ENCODE results near the gene SIGLEC11.
A peak's percentile ranks its signal among the peaks of the same experiment; 100 is the strongest.

Gene SIGLEC11

DNA sequence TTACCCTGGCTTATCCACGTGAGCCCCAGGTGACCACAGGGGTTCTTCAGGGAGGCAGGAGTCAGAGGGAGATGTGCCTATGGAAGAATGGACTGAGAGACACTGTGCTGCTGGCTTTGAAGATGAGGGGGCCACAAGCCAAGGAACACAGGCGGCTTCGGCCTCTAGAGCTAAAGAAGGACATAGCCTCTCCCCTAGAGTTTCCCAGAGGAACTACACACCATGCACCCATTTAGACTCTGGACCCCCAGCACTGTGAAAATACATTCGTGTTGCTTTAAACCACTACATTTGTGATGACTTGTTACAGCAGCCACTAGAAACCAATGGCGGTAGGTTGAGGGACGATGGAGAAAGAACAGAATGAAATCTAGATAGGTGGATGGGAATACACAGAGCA lies 45.7 kb downstream of the SIGLEC11 start:
- in situ Hi-C loops (cut with MboI; ENCODE audit: low pct_unique_long_range_greater_than_20kb, low sequenced_read_pairs) = no loop called here
- no peak for DNase-seq

DNA sequence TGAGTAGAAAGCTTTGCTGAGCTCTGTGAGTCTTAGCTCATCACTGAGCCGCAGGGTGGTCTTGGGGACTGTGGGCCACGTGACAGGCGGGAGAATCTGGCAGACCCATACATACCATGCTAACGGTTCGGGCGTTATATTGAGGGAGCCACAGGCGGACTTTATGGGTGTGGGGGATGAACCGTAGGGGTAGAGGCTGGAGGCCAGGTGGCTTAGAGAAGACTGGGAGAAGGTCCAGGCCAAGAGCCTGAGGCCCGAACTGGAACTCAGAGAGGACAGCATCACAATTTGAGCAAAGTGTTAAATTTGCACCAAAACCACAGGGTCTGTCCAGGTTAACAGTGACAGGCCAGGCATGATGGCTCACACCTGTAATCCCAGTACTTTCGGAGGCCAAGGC lies 47.3 kb downstream of the SIGLEC11 start:
- in situ Hi-C loops (cut with MboI; ENCODE audit: low pct_unique_long_range_greater_than_20kb, low sequenced_read_pairs) = no loop called here
- DNase-seq = no peak

DNA sequence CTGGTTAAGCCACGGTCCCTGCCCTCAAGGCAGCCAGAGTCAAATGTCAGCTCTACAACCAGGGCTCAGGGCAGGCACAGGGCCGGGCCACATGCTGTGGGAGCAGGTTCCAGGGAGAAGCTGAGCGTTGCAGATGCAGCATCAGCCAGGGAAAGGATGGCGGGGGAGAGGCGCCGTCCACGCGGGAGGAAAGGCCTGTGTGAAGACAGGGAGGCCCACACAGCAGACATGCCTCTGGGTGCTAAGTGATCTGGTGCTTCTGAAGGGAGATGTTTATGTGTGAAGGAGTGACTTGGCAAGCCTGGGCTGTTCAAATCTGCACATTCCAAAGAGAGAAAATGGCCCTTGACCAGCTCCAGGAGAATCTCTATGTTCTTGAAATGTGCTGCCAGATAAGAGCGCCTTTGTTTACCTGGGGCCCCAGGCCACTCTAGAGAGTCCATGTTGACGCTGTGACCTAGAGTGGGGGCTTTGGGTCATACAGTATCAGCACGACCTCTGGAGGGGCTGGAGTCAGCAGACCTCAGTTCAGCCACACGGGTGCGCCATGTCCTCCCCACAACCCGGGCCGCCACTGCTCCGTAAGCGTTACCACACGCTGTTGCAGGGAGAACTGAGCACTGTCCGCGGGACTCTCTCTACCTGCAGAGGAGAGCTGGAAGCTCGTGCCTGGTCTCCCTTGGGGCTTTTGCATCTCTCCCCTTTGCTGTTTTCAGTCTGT lies 47.8 kb downstream of the SIGLEC11 start:
- in situ Hi-C loops (cut with MboI; ENCODE audit: low pct_unique_long_range_greater_than_20kb, low sequenced_read_pairs) = no loop called here
- no peak for DNase-seq

DNA sequence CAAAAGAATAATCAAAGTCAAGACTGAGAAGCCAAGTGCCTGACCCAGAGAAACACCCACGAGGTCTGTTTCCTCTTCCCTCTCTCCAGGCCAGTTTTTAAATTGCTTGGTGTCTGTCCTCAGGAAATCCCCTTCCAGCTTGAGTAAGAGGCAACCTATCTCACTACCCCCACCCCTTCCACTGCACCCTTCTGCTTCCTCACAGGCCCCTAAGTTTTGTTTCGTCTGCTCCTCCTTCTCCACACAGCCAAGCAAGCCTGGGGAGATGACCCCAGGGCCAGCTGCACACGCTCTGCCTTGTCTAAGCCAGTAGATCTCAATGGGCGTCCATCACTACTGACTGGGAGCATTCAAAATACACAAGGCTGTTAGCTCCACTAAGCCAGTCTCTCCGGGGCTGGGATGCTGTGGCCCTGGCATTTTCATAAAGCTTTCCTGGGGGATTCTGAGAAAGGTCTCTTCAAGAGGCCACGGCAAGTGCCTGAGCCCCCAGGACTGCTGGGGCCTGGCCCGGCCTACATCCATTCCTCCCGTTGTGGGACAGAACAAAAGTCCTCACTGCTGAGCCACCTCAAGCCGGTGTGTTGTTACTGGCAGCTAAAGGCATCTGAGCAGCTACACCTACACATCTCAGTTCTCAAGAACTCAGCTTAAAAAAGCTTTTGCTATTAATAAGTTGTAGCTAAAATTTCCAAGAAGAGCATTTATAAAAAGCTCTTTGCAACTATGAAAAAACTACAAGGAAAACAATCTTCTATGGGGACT lies 49.4 kb downstream of the SIGLEC11 start:
- DNase-seq = peak; percentile 55
- in situ Hi-C loops (cut with MboI; ENCODE audit: low pct_unique_long_range_greater_than_20kb, low sequenced_read_pairs) = no loop called here

DNA sequence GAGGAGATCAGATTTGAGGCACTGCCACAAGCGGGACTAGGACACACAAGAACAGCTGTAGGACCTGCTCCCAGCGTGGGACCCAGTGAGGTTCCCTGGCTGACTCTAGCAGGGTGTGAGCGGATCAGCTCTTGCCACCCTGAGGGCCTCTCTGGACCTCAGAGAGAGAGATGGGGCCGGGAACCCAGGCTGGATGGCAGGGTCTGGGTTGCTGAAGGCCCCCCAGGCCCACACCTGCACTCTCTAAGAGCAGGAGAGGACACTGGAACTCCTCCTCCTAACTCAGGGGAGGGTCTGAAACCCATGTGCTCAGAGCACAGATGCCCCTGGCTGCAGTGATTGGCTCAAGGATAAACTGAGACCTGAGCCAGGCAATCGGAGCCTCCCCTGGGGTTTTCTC lies 50.8 kb downstream of the SIGLEC11 start:
- DNase-seq = no peak
- in situ Hi-C loops (cut with MboI; ENCODE audit: low pct_unique_long_range_greater_than_20kb, low sequenced_read_pairs) = no loop called here

DNA sequence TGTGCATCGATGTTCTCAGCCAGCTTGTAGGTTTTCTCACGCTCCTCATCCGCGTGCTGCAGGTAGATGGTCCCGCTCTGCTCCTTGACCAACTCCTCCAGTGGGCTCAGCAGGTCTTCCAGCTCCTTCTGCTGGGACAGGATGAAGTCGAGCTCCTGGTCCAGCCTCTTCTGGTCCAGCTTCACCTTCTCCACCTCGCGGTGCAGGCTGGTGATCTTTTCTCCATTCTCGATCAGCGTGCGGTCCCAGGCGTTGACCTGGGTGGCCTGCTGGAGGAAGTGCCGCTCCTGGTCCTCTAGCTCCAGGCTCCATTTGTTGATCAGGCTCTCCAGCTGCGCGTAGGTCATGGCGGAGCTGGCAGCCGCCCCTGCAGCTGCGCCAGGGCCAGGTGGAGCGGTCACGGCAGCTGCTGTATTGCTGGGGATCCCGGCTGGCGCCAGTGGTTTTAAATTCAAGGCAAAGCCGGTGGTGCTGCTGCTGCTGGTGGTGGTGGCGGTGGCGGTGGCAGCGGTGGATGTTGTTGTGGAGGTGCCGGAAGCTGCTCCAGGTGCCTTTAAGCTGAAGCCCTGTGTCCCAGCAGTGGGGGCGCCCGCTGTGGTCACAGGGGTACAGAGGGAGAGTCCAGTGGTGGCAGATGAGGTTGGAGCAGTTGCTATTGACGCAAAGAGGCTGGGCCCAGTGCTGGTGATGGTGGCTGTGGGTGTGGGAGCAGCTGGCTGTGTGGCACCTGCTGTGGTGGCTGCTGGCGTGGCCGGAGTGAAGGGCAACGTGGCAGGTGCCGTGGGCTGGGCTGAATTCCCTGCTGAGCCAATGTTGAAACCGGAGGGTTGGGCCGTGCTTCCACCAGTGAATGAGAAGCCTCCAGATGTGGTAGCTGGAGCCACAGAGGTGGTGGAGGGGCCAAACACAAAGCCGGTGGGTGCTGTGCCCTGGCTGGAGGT lies 52.2 kb downstream of the SIGLEC11 start:
- DNase-seq = no peak
- in situ Hi-C loops (cut with MboI; ENCODE audit: low pct_unique_long_range_greater_than_20kb, low sequenced_read_pairs) = no loop called here

DNA sequence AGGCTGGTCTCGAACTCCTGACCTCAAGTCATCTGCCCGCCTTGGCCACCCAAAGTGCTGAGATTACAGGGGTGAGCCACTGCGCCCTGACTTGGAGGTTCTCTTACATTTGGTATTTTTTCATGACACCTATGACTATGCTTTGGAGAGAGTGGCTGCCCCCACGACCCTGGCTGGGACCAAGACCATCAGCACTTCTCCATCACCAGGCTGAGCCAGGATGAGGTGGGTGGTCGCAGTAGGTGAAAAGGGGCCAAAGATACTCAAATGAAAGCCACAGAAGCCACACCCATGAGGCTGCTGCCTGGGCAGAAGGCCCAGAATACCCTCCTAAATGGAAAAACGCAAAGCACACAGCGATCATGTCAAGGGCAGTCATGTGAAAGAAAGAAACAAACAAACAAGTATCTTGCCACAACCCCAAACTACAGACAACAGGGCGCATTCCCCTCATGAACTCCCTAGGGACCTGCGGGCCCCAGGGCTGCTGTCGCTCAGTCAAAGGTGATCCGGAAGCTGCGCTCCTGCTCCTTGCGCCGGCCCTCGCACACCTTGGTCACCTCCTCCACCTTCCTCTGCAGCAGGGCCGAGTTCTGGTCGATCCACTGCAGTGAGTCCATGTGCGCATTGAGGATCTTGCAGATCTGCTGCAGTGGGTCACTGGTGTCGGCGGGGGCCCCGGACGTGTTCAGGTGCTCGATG lies 53.1 kb downstream of the SIGLEC11 start:
- no peak for DNase-seq
- in situ Hi-C loops (cut with MboI; ENCODE audit: low pct_unique_long_range_greater_than_20kb, low sequenced_read_pairs) = no loop called here

DNA sequence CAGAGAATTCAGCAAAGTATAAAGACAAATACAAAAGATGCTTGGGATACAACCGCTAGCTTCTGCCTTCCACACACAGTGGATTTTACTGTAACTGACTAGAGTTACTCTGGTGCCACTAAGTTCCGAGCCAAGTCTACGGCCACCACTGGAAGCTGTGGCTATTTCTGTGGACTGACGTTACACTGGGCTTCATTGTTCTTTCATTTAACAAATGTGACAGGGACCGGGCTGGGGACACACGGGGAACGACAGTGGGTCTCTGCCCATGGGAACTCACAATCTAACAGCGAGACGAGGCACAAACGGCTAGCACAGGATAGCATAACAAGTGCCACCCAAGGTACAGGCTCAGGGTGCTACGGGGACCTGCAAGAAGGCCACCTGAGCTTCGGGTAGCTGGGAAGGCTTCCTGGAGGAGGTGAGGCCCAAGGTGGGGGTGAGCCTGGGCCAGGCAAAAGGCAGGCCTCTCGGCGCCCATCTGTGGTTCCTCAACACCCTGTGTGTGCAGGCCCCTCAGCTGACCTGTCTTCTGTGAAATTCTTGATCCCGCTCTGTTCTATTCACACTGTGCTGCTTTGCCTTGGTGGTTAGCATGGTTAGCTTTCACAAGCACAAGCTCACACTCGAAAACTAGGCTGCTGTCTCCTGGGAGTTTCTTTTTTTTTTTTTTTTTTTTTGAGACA lies 54.0 kb downstream of the SIGLEC11 start:
- in situ Hi-C loops (cut with MboI; ENCODE audit: low pct_unique_long_range_greater_than_20kb, low sequenced_read_pairs) = no loop called here
- DNase-seq = no peak

DNA sequence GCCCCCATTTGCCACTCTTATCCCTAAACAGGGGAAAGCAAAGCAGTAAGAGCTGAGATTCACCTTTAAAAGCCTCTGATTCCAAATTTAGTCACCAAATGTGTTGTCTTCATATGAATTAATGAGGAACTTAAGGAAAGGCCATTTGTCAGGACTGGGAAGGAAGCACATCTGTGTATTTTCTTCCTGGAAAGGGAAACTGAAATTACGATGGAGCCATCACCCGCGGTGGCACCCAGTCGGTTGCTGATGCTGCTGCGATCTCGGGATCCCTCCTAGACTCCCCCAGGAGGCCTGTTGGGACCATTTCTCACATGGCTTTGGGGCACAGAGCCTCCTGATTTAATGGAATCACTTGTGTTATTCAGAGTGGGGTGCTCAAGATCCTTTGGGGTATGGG lies 56.8 kb downstream of the SIGLEC11 start:
- in situ Hi-C loops (cut with MboI; ENCODE audit: low pct_unique_long_range_greater_than_20kb, low sequenced_read_pairs) = no loop called here

More for the DNA sequence above, 56.8 kb downstream of the SIGLEC11 start:
- DNase-seq = no peak

All from KBM-7 (cell line).